HFFc6 (cell line): Measurements from ENCODE around the gene SPNS2. TPM values are rescaled to one million over a fixed set of nuclear protein-coding genes. Genes with fewer than 3 reads are reported as not detected.

Experiments
- DNase-seq: peaks from one replicate; pipeline ENCODE4 v3.0.0-alpha.2; 2018
- H3K27ac Mint-ChIP-seq: 2 replicates; pipeline ENCODE4 v1.8.0; 2020; ENCODE audit warnings: mild to moderate bottlenecking, mixed read lengths
- H3K27me3 Mint-ChIP-seq: 2 replicates; pipeline ENCODE4 v1.8.0; 2021; ENCODE audit warnings: mild to moderate bottlenecking, moderate library complexity, mixed read lengths; ENCODE audit not compliant: insufficient read depth
- H3K36me3 Mint-ChIP-seq: 2 replicates; pipeline ENCODE4 v1.8.0; 2021; ENCODE audit warnings: low read depth, mixed read lengths
- H3K4me1 Mint-ChIP-seq: 2 replicates; pipeline ENCODE4 v1.8.0; 2020; ENCODE audit warnings: low read depth, mixed read lengths
- H3K4me3 Mint-ChIP-seq: 2 replicates; pipeline ENCODE4 v1.8.0; 2020; ENCODE audit warnings: mild to moderate bottlenecking, moderate library complexity, mixed read lengths
- H3K9me3 Mint-ChIP-seq: 2 replicates; pipeline ENCODE4 v1.8.0; 2020; ENCODE audit warnings: mild to moderate bottlenecking, mixed read lengths
- total RNA-seq, 6 experiments: library from RNA; stranded (reverse); fragmentation: NEBNext Ultra II Directional; extraction: Animal tissue kit (Norgen Biotek cat#: 25700); gene quantifications; 2 replicates in 1 of 6; 3 replicates in 5 of 6; pipeline ENCODE4 v1.2.3, GENCODE V29; 2021
- TF ChIP-seq, protein P1 (sequence below): fragments of 200-600 bp; sonication (generic); IDR thresholded peaks from 2 replicates; pipeline ENCODE4 v1.5.0; 2021; ENCODE audit warnings: antibody characterized with exemption, mild to moderate bottlenecking

The SPNS2 gene
- total RNA-seq, 6 experiments from 2014 or later, result not detected

DNA sequence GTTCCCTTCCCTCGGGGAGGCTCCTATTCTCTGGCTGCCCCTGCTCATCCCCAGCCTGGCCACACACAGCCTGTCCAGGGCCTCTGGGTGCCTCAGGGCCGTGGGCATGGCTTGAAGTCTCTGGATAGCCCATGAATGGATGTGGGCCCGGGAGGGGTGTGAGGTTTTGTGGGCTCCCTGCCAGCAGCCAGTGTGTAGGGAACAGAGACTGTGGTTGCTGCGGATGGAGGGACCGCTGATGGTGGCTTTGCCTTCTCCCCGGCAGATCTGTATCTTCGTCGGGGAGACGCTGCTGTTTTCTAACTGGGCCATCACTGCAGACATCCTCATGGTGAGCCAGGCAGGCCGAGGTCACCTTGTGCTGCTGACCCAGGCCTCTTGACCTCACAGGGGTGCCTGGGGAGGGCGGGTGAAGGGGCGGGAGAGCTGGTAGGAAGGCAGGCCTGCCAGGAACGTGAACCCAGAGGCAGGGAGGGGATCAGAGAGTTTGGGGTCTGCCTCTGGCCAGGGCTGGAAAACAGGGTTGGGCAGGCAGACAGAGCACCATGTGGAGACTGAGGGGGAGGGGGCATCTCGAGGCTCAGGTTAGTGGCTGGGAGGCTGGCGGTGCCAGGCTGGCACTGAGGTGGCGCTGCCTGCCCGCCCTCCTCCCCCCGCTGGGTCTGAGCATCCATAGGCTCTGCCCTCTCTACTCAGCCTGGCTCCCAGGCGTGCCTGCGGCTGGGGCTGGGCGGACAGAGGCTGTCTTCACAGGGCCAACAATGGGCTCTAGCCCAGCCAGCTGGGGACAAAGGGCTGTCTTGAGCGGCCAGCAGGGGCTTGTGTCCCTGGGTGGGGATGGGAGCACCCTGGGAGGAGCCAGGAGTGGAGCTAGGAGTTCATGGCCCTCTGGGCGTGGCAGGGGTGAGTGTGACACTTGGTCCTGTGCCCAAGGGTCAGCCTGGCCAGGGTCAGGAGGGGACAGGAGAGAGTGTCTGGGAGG is 35.1 kb downstream of the SPNS2 start:
- H3K9me3 Mint-ChIP-seq, result no peaks in the 10 kb centered on the region
- H3K36me3 Mint-ChIP-seq, result no peaks in the 10 kb centered on the region
- no peaks in the 10 kb centered on the region for H3K4me1 Mint-ChIP-seq
- peaks cover 19% of the 10 kb centered on the region for H3K27me3 Mint-ChIP-seq
- no peak overlapping the region for H3K27ac Mint-ChIP-seq
- TF ChIP-seq, protein P1, sequence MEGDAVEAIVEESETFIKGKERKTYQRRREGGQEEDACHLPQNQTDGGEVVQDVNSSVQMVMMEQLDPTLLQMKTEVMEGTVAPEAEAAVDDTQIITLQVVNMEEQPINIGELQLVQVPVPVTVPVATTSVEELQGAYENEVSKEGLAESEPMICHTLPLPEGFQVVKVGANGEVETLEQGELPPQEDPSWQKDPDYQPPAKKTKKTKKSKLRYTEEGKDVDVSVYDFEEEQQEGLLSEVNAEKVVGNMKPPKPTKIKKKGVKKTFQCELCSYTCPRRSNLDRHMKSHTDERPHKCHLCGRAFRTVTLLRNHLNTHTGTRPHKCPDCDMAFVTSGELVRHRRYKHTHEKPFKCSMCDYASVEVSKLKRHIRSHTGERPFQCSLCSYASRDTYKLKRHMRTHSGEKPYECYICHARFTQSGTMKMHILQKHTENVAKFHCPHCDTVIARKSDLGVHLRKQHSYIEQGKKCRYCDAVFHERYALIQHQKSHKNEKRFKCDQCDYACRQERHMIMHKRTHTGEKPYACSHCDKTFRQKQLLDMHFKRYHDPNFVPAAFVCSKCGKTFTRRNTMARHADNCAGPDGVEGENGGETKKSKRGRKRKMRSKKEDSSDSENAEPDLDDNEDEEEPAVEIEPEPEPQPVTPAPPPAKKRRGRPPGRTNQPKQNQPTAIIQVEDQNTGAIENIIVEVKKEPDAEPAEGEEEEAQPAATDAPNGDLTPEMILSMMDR, result no peak
- H3K4me3 Mint-ChIP-seq, result no peak overlapping the region; the same call in 1 of the 2 replicates
- no peak for DNase-seq

DNA sequence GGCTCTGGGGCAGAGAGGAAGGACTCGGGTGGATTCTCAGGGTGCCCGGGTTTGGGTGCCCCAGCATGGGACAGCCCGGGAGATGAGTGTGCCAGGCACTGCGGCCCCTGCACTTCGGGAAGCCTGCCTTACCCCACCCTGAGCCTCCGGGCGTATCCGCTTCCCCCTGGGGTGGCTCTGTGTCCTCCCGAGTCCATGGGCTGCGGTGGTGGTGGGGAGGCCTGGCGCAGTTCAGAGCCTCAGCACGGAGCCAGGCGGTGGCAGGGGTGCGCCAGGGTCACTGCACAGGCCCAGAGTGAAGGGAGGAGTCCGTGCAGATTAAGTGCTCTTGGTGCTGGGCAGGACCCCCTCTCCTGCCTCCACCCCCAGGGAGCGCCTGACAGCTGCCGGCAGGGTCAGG is 35.8 kb downstream of the SPNS2 start:
- Mint-ChIP-seq H3K4me3 (no peak overlapping the region), H3K4me1 (no peaks in the 10 kb centered on the region), H3K27ac (no peak overlapping the region), H3K9me3 (no peaks in the 10 kb centered on the region), H3K27me3 (peaks cover 19% of the 10 kb centered on the region), H3K36me3 (no peaks in the 10 kb centered on the region)
- no peak for DNase-seq
- TF ChIP-seq, protein P1, result no peak

DNA sequence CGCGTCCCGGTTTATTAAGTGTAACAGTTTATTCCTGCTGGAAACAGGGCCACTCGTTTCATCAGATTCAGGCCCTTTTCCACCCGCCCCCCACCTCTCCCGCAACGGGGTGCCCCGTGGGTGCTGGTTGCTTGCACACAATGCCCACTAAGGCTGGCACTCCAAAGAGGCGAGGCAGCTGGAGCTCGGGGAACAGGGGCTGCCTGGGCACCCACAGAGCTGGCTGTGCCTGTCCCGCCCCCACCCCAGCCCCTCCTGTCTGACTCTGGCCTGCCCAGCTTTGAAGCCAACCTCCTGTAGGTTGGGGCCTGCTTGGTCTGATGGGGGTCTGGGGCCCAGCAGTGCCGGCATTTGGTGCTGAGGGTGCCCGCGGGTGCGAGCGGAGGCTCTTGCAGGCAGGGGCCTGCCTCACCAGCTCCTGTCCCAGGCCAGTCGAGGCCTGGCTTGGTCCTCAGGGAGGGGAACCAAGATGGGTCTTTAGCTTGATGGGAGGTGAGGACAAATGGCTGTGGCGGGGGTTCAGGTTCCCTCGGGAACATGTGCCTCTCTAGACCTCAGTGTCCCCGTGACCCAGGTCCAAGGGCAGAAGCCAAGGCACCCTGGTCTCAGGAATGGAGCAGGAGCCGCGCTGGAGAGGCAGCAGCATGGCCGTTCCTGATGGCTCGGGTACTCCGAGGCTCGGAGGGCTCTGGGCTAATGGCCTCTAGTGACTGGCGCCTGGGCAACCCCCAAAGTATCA is 36.4 kb downstream of the SPNS2 start:
- H3K9me3 Mint-ChIP-seq, result no peaks in the 10 kb centered on the region
- H3K36me3 Mint-ChIP-seq, result no peaks in the 10 kb centered on the region
- TF ChIP-seq, protein P1, result no peak
- no peak overlapping the region for H3K4me3 Mint-ChIP-seq
- no peak for DNase-seq
- peaks cover 19% of the 10 kb centered on the region for H3K27me3 Mint-ChIP-seq
- H3K4me1 Mint-ChIP-seq, result no peaks in the 10 kb centered on the region
- no peak overlapping the region for H3K27ac Mint-ChIP-seq

DNA sequence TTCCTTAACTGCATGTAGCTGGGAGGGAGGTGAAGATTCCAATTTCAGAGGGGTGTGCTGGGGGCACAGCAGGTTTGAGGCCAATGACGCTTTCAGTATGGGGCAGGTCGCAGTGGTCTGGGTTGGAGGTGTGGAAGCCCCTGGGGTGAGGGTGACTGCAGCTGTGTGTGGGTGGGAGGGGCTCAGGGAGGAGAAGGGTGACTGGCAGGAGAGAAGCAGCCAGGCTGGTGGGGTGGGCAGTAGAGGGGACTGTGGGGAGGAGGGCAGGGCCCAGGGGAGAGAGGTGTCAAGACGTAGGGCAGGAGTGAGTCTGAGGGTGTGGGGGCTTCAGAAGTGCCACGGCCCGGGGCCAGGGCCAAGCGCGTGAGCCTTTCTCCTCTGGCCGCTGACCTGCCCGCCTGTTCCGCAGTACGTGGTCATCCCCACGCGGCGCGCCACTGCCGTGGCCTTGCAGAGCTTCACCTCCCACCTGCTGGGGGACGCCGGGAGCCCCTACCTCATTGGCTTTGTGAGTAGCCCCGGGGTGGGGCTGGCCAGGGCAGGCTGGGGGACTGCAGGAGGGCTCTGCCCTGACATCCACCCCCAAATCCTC is 37.1 kb downstream of the SPNS2 start:
- TF ChIP-seq, protein P1, result no peak
- Mint-ChIP-seq H3K36me3 (no peaks in the 10 kb centered on the region), H3K27ac (no peak overlapping the region; the same call in 1 of the 2 replicates), H3K27me3 (peaks cover 19% of the 10 kb centered on the region), H3K9me3 (no peaks in the 10 kb centered on the region), H3K4me3 (no peak overlapping the region), H3K4me1 (no peaks in the 10 kb centered on the region)
- DNase-seq, result no peak

DNA sequence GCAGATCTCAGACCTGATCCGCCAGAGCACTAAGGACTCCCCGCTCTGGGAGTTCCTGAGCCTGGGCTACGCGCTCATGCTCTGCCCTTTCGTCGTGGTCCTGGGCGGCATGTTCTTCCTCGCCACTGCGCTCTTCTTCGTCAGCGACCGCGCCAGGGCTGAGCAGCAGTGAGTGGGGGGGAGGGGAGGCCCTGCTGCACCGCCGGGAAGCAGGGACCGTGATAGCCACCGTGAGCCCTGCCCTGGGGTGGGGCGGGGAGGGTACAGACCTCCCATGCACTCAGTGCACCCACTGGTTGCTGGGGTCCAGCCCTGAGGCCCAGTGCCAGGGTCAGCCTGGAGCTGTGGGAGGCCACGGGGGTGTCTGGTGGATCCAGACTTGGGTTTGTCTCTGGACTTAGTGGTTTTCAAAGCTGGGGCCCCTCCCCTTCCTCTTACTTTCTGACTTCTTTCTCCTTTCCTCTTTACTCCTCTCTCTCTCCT is 37.6 kb downstream of the SPNS2 start:
- H3K27ac Mint-ChIP-seq, result no peak overlapping the region
- H3K27me3 Mint-ChIP-seq, result peaks cover 16% of the 10 kb centered on the region
- no peaks in the 10 kb centered on the region for H3K4me1 Mint-ChIP-seq
- no peaks in the 10 kb centered on the region for H3K36me3 Mint-ChIP-seq
- DNase-seq, result no peak
- TF ChIP-seq, protein P1, result no peak
- no peaks in the 10 kb centered on the region for H3K9me3 Mint-ChIP-seq
- H3K4me3 Mint-ChIP-seq, result no peak overlapping the region
